GM12875 (cell line): ENCODE measurements around the gene E4F1.

Experiments used
- H3K4me3 ChIP-seq: one replicate; pipeline ENCODE4 v1.5.1; 2011; ENCODE audit warnings: low read depth, low read length, control low read depth
- TF ChIP-seq, protein P1 (sequence below): IDR thresholded peaks from 2 replicates; pipeline ENCODE4 v1.5.1; 2011; ENCODE audit warnings: low read depth, mild to moderate bottlenecking, control low read depth, inconsistent platforms, low read length, moderate library complexity, borderline replicate concordance; ENCODE audit not compliant: insufficient read depth

The E4F1 gene

DNA sequence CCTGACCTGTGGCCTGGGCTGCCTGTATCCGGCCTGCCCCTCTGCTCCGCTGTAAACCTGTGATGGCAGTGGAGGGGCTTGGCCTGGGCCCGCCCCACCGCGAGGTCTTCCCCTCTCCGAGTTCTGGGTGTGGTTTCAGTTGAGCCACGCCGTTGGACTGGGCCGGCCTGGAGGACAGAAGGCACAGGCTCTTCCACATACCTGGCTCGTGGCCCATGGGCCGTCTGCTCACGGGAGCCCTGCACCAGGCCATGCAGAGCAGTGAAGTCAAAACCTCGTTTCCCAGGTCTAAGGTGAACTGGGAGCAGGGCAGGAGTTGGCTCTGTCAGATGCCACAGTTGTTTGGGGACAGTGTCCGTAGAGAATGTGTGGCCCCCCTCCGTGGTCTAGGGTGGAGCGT is 50.1 kb downstream of the E4F1 start:
- TF ChIP-seq, protein P1, sequence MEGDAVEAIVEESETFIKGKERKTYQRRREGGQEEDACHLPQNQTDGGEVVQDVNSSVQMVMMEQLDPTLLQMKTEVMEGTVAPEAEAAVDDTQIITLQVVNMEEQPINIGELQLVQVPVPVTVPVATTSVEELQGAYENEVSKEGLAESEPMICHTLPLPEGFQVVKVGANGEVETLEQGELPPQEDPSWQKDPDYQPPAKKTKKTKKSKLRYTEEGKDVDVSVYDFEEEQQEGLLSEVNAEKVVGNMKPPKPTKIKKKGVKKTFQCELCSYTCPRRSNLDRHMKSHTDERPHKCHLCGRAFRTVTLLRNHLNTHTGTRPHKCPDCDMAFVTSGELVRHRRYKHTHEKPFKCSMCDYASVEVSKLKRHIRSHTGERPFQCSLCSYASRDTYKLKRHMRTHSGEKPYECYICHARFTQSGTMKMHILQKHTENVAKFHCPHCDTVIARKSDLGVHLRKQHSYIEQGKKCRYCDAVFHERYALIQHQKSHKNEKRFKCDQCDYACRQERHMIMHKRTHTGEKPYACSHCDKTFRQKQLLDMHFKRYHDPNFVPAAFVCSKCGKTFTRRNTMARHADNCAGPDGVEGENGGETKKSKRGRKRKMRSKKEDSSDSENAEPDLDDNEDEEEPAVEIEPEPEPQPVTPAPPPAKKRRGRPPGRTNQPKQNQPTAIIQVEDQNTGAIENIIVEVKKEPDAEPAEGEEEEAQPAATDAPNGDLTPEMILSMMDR: no peak
- no peak overlapping the region for H3K4me3 ChIP-seq

DNA sequence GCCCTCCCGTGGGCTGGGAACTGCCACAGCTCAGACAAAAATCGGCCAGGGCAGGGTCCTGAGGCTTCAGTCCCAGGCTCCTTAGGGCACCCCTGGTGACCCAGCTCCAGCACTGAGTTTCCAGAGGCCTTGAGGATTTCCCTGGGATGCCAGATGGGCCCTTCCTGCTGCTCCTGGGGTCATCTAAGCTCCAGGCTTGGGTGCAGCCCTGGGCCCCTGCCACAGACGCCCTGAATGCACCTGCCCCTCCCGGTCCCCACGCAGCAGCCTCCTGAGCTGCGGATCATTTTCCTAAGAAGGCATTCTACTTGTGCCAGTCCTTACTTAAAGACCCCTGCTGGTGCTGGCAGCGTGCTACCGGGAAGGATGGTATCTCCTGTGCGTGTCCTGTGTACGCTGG is 50.5 kb downstream of the E4F1 start:
- TF ChIP-seq, protein P1: no peak
- no peak overlapping the region for H3K4me3 ChIP-seq

DNA sequence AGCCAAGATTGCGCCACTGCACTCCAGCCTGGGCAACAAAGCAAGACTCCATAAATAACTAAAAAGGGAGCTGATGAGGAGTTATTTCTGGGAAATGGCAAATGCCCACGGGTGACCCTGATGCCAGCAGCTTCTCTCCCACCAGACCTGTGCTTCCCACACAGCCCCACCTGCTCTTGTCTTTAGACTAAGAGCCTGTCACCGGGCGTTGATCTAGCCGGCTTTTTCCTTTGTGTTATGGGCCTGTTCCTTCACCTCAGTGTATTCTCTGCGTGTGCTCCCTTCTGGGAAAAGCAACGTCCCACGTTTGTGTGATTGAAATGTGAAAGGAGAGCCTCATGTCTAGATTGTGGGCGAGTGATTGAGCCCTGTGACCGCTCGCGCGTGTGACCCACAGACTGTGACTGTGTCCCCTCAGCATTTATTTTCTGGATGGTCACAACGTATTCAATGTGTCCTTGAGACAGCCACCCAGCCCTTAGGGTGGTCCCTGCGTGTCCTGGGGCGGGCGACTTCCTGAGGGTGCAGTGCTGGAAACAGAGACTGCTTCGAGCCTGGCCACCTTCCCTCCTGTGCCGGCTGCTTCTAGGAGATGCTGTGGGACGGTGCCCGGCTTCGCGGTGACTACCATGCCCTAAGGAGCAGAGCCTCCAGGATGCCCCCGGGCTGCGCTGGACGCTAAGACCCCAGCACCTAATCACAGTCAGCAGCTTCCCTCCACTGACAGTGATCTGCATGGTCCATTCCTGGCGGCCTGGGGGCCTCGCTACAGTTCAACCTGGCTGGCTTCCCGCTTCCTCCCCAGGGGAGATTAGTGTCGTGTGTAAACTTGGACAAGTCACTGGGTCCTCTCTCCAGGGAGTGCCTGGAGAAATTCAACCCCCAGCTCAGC is 52.3 kb downstream of the E4F1 start:
- TF ChIP-seq, protein P1: no peak
- no peak overlapping the region for H3K4me3 ChIP-seq

DNA sequence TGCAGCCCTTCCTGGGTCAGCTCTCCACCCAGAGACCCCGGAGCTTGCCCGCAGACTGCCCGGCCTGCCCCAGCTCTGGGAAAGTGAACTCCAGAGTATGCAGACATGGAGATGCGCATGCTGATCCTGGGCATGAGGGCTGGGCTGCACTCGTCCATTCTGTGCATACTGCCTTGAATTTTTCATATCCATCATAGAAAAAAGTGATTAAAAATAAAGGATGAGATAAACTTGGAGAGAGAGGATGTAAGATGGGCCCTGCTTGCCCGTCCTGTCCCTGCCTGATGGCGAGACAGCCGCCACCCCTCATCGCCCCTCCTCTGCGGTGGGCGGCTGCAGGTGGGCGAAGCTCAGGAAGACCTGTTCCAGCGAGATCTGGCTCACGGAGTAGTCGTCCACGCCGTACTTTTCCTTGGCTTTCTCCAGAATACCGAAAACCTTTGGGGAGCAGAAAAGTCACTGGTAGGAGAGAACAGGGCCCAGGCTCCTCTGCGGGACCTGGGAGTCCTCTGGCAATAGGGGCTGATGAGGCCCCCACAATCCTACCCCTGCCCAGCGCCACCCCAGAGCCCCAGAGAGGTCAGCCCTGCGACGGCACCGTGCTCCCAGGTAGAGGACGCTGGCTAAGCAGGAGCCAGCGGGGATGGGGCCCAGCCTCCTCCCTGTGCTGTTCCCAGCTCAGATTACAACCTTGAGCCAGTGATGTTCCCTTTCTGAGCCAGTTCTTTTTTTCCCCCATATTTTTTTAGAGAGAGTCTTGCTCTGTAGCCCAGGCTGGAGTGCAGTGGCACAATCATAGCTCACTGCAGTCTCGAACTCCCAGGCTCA is 53.2 kb downstream of the E4F1 start:
- no peak overlapping the region for H3K4me3 ChIP-seq
- TF ChIP-seq, protein P1: no peak

DNA sequence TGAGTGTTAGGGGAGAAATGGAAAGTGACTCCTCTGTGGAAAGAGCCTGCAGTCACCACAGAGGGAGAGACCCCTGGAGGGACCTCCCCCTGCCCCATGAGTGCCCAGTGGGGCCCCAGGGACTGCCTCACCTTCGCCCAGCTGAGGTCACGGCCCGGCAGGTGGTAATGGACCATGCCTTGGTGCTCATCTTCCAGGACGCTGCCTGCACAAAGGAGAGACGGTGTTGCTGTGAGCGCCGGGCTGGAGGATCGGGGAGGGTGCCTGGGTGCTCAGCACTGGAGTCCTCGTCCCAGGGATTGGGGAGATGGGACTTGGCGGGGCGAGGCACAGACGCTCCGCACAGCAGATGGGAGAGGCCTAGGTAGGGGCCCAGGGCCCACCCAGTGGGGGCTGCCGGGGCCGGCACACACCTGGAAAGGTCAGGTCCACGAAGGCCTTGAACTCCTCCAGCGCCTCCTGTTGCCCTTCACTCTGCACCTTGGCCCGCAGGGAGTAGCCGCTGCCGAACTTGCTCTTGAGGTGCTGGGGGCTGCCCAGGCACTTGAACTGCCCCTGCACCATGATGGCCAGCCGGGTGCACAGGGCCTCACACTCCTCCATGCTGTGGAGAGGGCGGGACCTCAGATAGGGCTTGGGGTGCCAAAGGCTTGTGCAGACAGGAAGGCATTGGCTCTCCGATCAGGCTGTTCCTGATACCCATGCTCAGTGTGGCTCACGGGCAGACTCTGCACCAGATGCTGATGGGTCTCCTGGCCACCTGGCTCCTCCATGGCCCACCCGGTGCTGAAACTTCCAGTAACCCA is 54.3 kb downstream of the E4F1 start:
- TF ChIP-seq, protein P1: no peak
- no peak overlapping the region for H3K4me3 ChIP-seq

DNA sequence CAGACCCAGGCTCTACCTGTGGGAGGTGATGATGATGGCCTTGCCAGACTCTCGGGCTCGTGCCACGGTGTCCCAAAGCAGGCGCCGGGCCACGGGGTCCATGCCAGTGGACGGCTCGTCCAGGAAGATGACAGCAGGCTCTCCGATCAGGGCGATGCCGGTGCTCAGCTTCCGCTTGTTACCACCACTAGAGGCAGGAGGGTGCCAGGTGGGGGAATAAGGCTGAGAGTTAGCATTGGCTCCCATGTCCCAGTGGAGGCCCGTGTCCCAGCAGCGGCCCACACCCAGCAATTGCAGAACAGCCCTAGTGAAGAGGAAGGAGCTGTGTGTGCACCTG is 54.8 kb downstream of the E4F1 start:
- H3K4me3 ChIP-seq: no peak overlapping the region
- TF ChIP-seq, protein P1: no peak
